ENCODE data around the gene GNG13. TPM values are rescaled to one million over a fixed set of nuclear protein-coding genes. Genes with fewer than 3 reads are reported as not detected.

The GNG13 gene
- total and polyA plus RNA-seq, 2 experiments from 2014 or later, result 0.29 TPM; not detected in 1

- TF ChIP-seq ZNF462 (CRISPR knock-in tag; IDR thresholded peaks at IDR 0.05) (no peak), ZNF331 (CRISPR knock-in tag; IDR thresholded peaks at IDR 0.05; ENCODE audit: low read depth) (no peak), REST (IDR thresholded peaks at IDR 0.05; ENCODE audit: unreplicated experiment) (no peak), ZNF114 (CRISPR knock-in tag; IDR thresholded peaks at IDR 0.05) (no peak)
These were observed 17.6 kb upstream of the GNG13 start (continued) for GRCh38 chr16:818132-818531.
